ENCODE results near the gene TPR. TPM values are rescaled to one million over a fixed set of nuclear protein-coding genes. Genes with fewer than 3 reads are reported as not detected.

The TPR gene
- polyA plus RNA-seq, 1 of the 3 experiments (the other 2 are of a cell fraction) = 37.5 TPM

DNA sequence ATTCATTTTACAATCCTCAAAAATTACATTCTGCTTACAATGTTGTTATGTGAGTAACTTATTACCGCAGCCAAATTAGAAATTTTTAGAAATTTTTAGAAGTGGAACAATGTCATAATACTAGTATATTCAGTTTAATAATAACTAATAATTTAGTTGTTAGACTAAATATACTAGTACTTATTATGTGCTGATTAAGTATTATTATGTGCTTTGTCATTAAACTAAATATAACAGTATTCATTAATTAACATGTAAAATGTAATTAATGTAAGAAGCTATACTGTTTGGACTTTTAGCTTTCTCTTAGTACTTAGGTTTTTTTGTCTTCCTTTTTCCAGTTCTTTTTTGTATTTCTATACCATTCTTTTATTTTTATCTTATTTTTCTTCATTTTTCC lies 15.9 kb upstream of the TPR start (continued):
- TF ChIP-seq MEF2A (IDR thresholded peaks at IDR 0.05; ENCODE audit: borderline replicate concordance, low read depth) (no peak), GATA2 (CRISPR knock-in tag; IDR thresholded peaks at IDR 0.05) (no peak), EP300 (IDR thresholded peaks at IDR 0.05; ENCODE audit: borderline replicate concordance in 1 of 2, low read depth in 1 of 2, low read length in 1 of 2) (no peak)
- TF ChIP-seq, protein P1, sequence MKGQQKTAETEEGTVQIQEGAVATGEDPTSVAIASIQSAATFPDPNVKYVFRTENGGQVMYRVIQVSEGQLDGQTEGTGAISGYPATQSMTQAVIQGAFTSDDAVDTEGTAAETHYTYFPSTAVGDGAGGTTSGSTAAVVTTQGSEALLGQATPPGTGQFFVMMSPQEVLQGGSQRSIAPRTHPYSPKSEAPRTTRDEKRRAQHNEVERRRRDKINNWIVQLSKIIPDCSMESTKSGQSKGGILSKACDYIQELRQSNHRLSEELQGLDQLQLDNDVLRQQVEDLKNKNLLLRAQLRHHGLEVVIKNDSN (IDR thresholded peaks at IDR 0.05; ENCODE audit: borderline replicate concordance, low read depth) = no peak
- TF ChIP-seq, protein P2, sequence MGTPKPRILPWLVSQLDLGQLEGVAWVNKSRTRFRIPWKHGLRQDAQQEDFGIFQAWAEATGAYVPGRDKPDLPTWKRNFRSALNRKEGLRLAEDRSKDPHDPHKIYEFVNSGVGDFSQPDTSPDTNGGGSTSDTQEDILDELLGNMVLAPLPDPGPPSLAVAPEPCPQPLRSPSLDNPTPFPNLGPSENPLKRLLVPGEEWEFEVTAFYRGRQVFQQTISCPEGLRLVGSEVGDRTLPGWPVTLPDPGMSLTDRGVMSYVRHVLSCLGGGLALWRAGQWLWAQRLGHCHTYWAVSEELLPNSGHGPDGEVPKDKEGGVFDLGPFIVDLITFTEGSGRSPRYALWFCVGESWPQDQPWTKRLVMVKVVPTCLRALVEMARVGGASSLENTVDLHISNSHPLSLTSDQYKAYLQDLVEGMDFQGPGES (IDR thresholded peaks at IDR 0.05; ENCODE audit: low read depth, low read length) = no peak

DNA sequence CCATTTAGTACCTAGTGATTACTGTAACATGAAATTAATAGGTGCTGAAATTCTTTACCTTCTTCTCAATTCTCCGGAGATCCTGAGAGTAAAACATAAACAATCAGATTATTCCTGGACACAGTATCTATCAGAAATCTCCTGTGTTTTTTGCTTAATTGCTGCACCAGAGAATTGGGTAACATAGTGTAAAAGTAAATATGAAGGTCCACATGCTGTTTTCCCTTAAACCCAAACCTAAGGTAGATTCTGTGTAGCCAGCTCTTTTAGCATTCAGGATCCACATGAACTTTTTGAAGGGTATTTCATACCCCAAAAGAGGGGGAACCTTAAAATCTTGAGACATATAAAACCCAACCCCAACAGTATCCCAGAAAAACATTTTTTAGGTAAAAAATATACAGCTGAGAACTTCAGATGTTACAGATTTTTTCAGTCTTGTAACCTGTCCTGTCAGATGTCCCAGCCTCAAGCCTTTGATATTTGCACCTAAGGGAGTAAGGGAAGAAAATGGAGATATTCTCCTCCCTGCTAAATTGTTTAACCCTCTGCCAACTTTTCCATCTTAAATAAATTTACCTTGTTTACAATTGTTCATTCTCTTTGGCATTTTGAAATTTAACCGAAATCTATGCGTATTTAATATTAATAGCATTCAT lies 11.8 kb upstream of the TPR start:
- H3K79me2 ChIP-seq (ENCODE audit: insufficient read depth) = peaks cover under 1% of the 10 kb centered on the region; the same call in 1 of the 2 replicates
- peaks cover 86 to 88% of the 10 kb centered on the region in 2 experiments for H3K36me3 ChIP-seq (replicated peaks in 1 of 2; ENCODE audit: control insufficient read depth in 1 of 2, insufficient read depth in 2 of 2, low read length in 1 of 2)
- no peaks in the 10 kb centered on the region for H4K20me1 ChIP-seq (ENCODE audit: insufficient read depth)
- H3K27me3 ChIP-seq (ENCODE audit: insufficient read depth) = no peaks in the 10 kb centered on the region
- H3K4me3 ChIP-seq (ENCODE audit: low read depth in 2 of 2, low read length in 1 of 2) = no peak overlapping the region
- ChIA-PET POLR2A (interaction anchor here (0.7 to 1.5 kb wide), 2 partner anchors 12 to 1226 kb away, joined by 3 to 5 read pairs; partner anchors contain the start of gene TPR), CTCF (interaction anchor here (2.2 to 7.5 kb wide), 2 partner anchors 11 to 17 kb away, joined by 8 to 48 read pairs; partner anchors contain the start of genes ODR4 and TPR)
- H3K4me2 ChIP-seq = no peak overlapping the region
- H3K9ac ChIP-seq = no peak overlapping the region
- no peak overlapping the region for H2AFZ ChIP-seq (ENCODE audit: low read depth)
- WGBS (ENCODE audit: low lambda C conversion rate) = 94% methylated on average over 3 of the region's 3 CpGs
- no peaks in the 10 kb centered on the region for H3K9me3 ChIP-seq
- H3K27ac ChIP-seq (ENCODE audit: low read depth in 2 of 2, low read length in 1 of 2) = no peak overlapping the region
- no peak for DNase-seq
- H3K9me2 ChIP-seq = no peaks in the 10 kb centered on the region
- TF ChIP-seq, protein P3, sequence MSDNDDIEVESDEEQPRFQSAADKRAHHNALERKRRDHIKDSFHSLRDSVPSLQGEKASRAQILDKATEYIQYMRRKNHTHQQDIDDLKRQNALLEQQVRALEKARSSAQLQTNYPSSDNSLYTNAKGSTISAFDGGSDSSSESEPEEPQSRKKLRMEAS (IDR thresholded peaks at IDR 0.05; ENCODE audit: low read depth) = no peak
- TF ChIP-seq ELF1 (IDR thresholded peaks at IDR 0.05) (no peak), GATA2 (CRISPR knock-in tag; IDR thresholded peaks at IDR 0.05) (no peak), CHD2 (IDR thresholded peaks at IDR 0.05; ENCODE audit: low read length, partially characterized antibody) (no peak), SIN3A (IDR thresholded peaks at IDR 0.05; ENCODE audit: borderline replicate concordance, low read depth, low read length) (no peak), SMC3 (IDR thresholded peaks at IDR 0.05; ENCODE audit: low read depth, low read length) (no peak), TCF12 (IDR thresholded peaks at IDR 0.05) (no peak)
- TF ChIP-seq, protein P2 (IDR thresholded peaks at IDR 0.05; ENCODE audit: low read depth, low read length) = no peak
- TF ChIP-seq, protein P4, sequence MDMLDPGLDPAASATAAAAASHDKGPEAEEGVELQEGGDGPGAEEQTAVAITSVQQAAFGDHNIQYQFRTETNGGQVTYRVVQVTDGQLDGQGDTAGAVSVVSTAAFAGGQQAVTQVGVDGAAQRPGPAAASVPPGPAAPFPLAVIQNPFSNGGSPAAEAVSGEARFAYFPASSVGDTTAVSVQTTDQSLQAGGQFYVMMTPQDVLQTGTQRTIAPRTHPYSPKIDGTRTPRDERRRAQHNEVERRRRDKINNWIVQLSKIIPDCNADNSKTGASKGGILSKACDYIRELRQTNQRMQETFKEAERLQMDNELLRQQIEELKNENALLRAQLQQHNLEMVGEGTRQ (IDR thresholded peaks at IDR 0.05; ENCODE audit: borderline replicate concordance, low read depth, low read length) = no peak
- peaks cover 5% of the 10 kb centered on the region for H3F3A ChIP-seq (replicated peaks; ENCODE audit: insufficient read depth)
- no peaks in the 10 kb centered on the region for H3K4me1 ChIP-seq (ENCODE audit: control insufficient read depth in 1 of 2, insufficient read depth in 2 of 2, low read depth in 1 of 2, low read length in 1 of 2)
